ENCODE measurements around the gene CLIC1. TPM values are rescaled to one million over a fixed set of nuclear protein-coding genes. Genes with fewer than 3 reads are reported as not detected.
A peak's percentile ranks its signal among the peaks of the same experiment; 100 is the strongest.

Gene CLIC1
- total and polyA plus RNA-seq, 10 donors, result 296 to 447 (median 347) TPM

GRCh38 chr6:31779908-31780307 is 43.6 kb upstream of the CLIC1 start:
- TF ChIP-seq CTCF (IDR thresholded peaks at IDR 0.05 in 8 of 11, conservative IDR thresholded peaks at IDR 0.05 in 3 of 11) (no peak), POLR2A (IDR thresholded peaks at IDR 0.05) (no peak), POLR2AphosphoS5 (IDR thresholded peaks at IDR 0.05) (no peak)
- Histone ChIP-seq H3K4me3 (no peak overlapping the region), H3K27me3 (replicated peaks in 1 of 7) (no peaks in the 10 kb centered on the region), H3K27ac (no peak overlapping the region), H3K9me3 (no peaks in the 10 kb centered on the region), H3K4me1 (peaks cover 9 to 30% (median 16%) of the 10 kb centered on the region in 6 donors), H3K36me3 (peaks cover 0 to 74% (median 67%) of the 10 kb centered on the region in 6 donors)
- intact Hi-C loops (cut with DNase I; ENCODE audit: low total_unique reads), result no loop called here
- no peak for DNase-seq
- WGBS, 5 donors, result 92 to 99% (median 97%) methylated on average over 5 to 10 of the region's 10 CpGs

- no peaks in the 10 kb centered on the region for H3K27me3 ChIP-seq (replicated peaks in 1 of 7)
- H3K4me1 ChIP-seq, result peaks cover 9 to 30% (median 16%) of the 10 kb centered on the region in 6 donors
- H3K36me3 ChIP-seq, result peaks cover 0 to 68% (median 61%) of the 10 kb centered on the region in 6 donors
- H3K9me3 ChIP-seq, result no peaks in the 10 kb centered on the region
- WGBS, 5 donors, result 94 to 97% (median 95%) methylated on average over 23 to 43 of the region's 43 CpGs
- no peak for DNase-seq
- H3K27ac ChIP-seq, result no peak overlapping the region
- intact Hi-C loops (cut with DNase I; ENCODE audit: low total_unique reads), result no loop called here
- no peak overlapping the region for H3K4me3 ChIP-seq
- TF ChIP-seq CTCF (IDR thresholded peaks at IDR 0.05 in 8 of 11, conservative IDR thresholded peaks at IDR 0.05 in 3 of 11) (no peak), POLR2AphosphoS5 (IDR thresholded peaks at IDR 0.05) (no peak), POLR2A (IDR thresholded peaks at IDR 0.05) (no peak)
Measured at GRCh38 chr6:31778999-31779885, 42.9 kb upstream of the CLIC1 start.

- Histone ChIP-seq H3K4me1 (peaks cover 9 to 33% (median 16%) of the 10 kb centered on the region in 6 donors), H3K9me3 (no peaks in the 10 kb centered on the region), H3K36me3 (peaks cover 0 to 57% (median 52%) of the 10 kb centered on the region in 6 donors), H3K4me3 (no peak overlapping the region), H3K27me3 (replicated peaks in 1 of 7) (no peaks in the 10 kb centered on the region), H3K27ac (peak overlapping the region in 1 of 8 donors; percentile 80)
- intact Hi-C loops (cut with DNase I; ENCODE audit: low total_unique reads), result no loop called here
- DNase-seq, result no peak
- TF ChIP-seq CTCF (IDR thresholded peaks at IDR 0.05 in 8 of 11, conservative IDR thresholded peaks at IDR 0.05 in 3 of 11), result no peak
- no peak for TF ChIP-seq POLR2AphosphoS5 (IDR thresholded peaks at IDR 0.05)
- TF ChIP-seq POLR2A (IDR thresholded peaks at IDR 0.05), result no peak
- WGBS, 5 donors, result 93 to 99% (median 96%) methylated on average over 5 of the region's 5 CpGs
Measured at GRCh38 chr6:31778193-31778592, 41.9 kb upstream of the CLIC1 start.

GRCh38 chr6:31777667-31778050 is 41.3 kb upstream of the CLIC1 start:
- no peak for TF ChIP-seq POLR2A (IDR thresholded peaks at IDR 0.05)
- no peak for TF ChIP-seq POLR2AphosphoS5 (IDR thresholded peaks at IDR 0.05)
- TF ChIP-seq CTCF (IDR thresholded peaks at IDR 0.05 in 8 of 11, conservative IDR thresholded peaks at IDR 0.05 in 3 of 11), result no peak
- 87 to 94% (median 88%) methylated on average over 5 of the region's 5 CpGs for WGBS, 5 donors
- Histone ChIP-seq H3K36me3 (peaks cover 0 to 52% (median 46%) of the 10 kb centered on the region in 6 donors), H3K9me3 (no peaks in the 10 kb centered on the region), H3K27me3 (replicated peaks in 1 of 7) (no peaks in the 10 kb centered on the region), H3K27ac (peak overlapping the region in 4 of 8 donors; percentile 20 to 80 (median 56)), H3K4me1 (peaks cover 9 to 38% (median 21%) of the 10 kb centered on the region in 6 donors), H3K4me3 (no peak overlapping the region)
- intact Hi-C loops (cut with DNase I; ENCODE audit: low total_unique reads), result no loop called here
- peak; percentile 36 for DNase-seq
